Upper lobe of right lung (tissue), 1 donor: Measurements from ENCODE around the gene UBE2E1. TPM values are rescaled to one million over a fixed set of nuclear protein-coding genes. Genes with fewer than 3 reads are reported as not detected.

Experiments
- ATAC-seq: fragments of 200-7000 bp; cut with Tn5 transposase; one replicate; pipeline ENCODE4 v1.9.1; 2020; ENCODE audit warnings: mild to moderate bottlenecking, moderate library complexity
- DNase-seq: peaks from one replicate; pipeline ENCODE4 v3.0.0-alpha.2; 2020
- H3K27ac ChIP-seq: fragments of 200-600 bp; one replicate; pipeline ENCODE4 v1.8.0; 2022
- H3K27me3 ChIP-seq: fragments of 200-600 bp; one replicate; pipeline ENCODE4 v1.8.0; 2022; ENCODE audit warnings: mild to moderate bottlenecking
- H3K36me3 ChIP-seq: fragments of 200-600 bp; one replicate; pipeline ENCODE4 v1.8.0; 2022
- H3K4me1 ChIP-seq: fragments of 200-600 bp; one replicate; pipeline ENCODE4 v1.8.0; 2022
- H3K4me3 ChIP-seq: fragments of 200-600 bp; one replicate; pipeline ENCODE4 v1.8.0; 2022; ENCODE audit warnings: mild to moderate bottlenecking
- H3K9me3 ChIP-seq: fragments of 200-600 bp; one replicate; pipeline ENCODE4 v1.8.0; 2022
- intact Hi-C: fragments of 100-400 bp; cut with DNase I; formaldehyde crosslinking; loops from one replicate; pipeline ENCODE4 v1.11.0; 2022
- total RNA-seq: library from RNA; stranded (reverse); fragmentation: NEBNext Ultra II Directional; extraction: Animal tissue kit (Norgen Biotek cat#: 25700); gene quantifications from one replicate; pipeline ENCODE4 v1.2.1, GENCODE V29; 2021
- TF ChIP-seq, protein P1 (sequence below): fragments of 200-600 bp; IDR thresholded peaks from one replicate; pipeline ENCODE4 v1.8.0; 2022; ENCODE audit warnings: antibody characterized with exemption
- donor health status: DM: no; HTN: yes; CAD: no; lungs with severe emphysema.

The UBE2E1 gene
- total RNA-seq, 1 donor from 2014 or later = 89.8 TPM

DNA sequence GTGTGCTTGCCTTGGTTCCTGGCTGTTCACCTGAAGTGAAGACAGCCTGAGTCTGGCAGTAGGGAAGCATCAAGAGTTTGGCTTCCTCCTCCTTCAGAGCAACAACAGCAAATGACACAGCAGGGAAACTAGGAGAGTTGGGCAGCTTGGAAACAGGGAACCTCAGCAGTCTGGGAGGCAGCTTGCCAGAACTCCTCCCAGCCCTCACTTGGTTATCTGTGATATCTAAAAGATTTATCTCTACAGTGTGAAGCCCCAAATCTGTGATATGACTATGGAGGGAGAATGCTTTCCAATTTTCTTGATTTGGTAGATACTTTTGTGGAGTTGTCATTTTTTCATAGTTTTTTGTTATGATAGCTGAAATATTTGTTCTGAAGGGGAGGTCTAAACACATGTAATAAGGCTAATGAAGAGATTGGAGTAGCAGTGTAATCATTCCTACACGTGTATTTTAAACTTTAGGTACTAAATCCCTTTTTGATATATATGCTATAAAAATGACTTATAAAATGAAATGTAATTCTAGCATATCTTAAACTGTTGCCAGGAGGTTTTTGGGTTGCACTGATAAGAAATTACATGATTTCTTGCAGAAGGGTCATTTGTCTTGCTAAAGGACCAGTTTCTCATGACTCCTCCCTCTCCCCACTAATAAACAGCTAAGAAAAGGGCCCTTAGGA, 20.8 kb downstream of the UBE2E1 start:
- no peaks in the 10 kb centered on the region for H3K27me3 ChIP-seq
- ATAC-seq (peak; percentile 61), DNase-seq (no peak)
- no peak overlapping the region for H3K4me3 ChIP-seq
- no peak overlapping the region for H3K27ac ChIP-seq
- peaks cover 19% of the 10 kb centered on the region for H3K4me1 ChIP-seq
- intact Hi-C loops = no loop called here
- no peaks in the 10 kb centered on the region for H3K36me3 ChIP-seq
- no peaks in the 10 kb centered on the region for H3K9me3 ChIP-seq
- TF ChIP-seq, protein P1, sequence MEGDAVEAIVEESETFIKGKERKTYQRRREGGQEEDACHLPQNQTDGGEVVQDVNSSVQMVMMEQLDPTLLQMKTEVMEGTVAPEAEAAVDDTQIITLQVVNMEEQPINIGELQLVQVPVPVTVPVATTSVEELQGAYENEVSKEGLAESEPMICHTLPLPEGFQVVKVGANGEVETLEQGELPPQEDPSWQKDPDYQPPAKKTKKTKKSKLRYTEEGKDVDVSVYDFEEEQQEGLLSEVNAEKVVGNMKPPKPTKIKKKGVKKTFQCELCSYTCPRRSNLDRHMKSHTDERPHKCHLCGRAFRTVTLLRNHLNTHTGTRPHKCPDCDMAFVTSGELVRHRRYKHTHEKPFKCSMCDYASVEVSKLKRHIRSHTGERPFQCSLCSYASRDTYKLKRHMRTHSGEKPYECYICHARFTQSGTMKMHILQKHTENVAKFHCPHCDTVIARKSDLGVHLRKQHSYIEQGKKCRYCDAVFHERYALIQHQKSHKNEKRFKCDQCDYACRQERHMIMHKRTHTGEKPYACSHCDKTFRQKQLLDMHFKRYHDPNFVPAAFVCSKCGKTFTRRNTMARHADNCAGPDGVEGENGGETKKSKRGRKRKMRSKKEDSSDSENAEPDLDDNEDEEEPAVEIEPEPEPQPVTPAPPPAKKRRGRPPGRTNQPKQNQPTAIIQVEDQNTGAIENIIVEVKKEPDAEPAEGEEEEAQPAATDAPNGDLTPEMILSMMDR = no peak

DNA sequence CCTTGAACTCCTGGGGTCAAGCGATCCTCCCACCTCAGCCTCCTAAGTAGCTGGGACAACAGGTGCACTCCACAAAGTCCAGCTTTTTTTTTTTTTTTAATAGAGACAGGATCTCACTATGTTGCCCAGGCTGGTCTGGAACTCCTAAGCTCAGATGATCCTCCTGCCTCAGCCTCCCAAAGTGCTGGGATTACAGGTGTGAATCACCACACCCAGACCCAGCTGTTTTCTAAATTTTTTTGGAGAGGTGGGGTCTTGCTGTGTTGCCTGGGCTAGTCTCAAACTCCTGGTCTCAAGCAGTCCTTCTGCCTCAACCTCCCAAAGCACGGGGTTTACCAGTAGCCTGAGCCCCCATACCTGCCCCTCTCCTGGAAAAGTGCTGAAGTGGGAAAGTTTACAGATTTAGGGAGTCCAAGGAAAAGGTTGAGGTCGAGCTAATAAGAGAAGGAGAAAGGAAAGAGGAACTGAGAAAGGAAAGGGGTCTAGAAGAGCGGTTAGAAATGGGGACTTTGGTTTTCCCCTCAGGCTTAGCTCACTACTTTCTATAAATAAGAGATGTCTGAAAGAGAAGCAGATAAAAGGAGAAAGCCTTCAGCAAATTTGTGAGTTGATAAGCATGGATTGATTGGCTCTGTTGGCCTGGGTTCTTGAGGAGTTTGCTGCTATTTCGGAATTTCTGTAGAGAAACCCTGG, 23.6 kb downstream of the UBE2E1 start:
- no peaks in the 10 kb centered on the region for H3K27me3 ChIP-seq
- no peak overlapping the region for H3K4me3 ChIP-seq
- intact Hi-C loops = no loop called here
- no peak for ATAC-seq
- TF ChIP-seq, protein P1 = no peak
- DNase-seq = no peak
- no peaks in the 10 kb centered on the region for H3K9me3 ChIP-seq
- H3K36me3 ChIP-seq = no peaks in the 10 kb centered on the region
- peaks cover 18% of the 10 kb centered on the region for H3K4me1 ChIP-seq
- no peak overlapping the region for H3K27ac ChIP-seq

DNA sequence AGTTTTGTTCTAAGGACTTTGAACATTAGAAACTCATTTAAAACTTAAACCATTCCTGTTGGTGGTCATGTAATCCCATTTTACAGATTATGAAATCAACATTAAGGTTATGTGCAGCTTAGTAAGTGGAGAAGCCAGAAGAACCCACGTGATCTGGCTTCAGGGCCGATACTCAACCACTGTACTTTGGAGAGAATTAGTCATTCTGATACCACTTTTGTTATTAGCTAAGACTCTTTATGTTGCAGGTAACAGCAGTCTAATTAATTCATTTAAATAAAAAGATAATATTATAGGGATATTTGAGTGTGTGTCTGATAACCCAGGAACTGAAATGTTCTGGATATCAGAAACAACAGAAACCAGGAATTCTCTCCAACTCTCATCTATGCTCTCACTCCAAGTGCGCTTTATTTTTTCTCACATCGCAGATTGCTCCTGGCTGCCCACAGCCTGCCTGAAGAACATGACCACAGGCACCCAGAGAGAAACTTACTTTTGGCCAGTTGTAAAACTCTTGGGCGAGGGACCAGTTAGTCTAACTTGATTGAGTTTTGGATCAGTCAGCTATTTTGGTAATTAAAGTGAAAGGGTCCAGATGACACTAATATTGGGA, 25.2 kb downstream of the UBE2E1 start:
- TF ChIP-seq, protein P1 = no peak
- intact Hi-C loops = no loop called here
- Histone ChIP-seq H3K27me3 (no peaks in the 10 kb centered on the region), H3K36me3 (no peaks in the 10 kb centered on the region), H3K27ac (no peak overlapping the region), H3K4me1 (peaks cover 19% of the 10 kb centered on the region), H3K4me3 (no peak overlapping the region), H3K9me3 (no peaks in the 10 kb centered on the region)
- no peak for ATAC-seq
- no peak for DNase-seq

DNA sequence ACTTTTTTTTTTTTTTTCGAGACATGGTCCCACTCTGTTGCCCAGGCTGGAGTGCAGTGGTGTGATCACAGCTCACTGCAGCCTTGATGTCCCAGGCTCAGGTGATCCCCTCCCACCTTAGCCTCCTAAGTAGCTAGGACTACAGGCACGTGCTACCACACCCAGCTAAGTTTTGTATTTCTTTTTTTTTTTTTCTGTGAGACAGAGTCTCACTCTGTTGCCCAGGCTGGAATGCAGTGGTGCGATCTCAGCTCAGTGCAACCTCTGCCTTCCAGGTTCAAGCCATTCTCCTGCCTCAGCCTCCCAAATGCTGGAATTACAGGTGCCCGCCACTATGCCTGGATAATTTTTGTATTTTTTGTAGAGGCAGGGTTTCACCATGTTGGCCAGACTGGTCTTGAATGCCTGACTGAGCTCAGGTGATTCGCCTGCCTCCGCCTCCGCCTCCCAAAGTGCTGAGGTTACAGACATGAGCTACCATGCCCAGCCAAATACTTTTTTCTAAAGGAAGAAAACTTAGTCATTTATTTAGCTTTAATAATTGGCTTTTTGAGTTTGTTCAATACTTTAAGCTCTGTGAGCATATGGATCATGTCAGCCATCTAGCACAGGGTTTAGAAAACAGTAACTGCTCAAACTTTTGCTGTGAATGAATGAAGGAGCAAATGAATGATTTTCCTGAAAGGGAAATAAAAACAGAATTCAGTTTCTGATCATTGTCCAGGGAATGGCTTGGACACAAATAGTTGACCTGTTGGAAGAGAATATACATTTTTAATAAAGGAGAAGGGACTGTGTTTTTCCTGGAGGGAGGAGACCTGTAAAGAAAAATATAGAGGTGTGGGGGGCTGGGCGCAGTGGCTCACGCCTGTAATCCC, 26.0 kb downstream of the UBE2E1 start:
- no peak for ATAC-seq
- Histone ChIP-seq H3K4me3 (no peak overlapping the region), H3K27me3 (no peaks in the 10 kb centered on the region), H3K27ac (no peak overlapping the region), H3K4me1 (peaks cover 18% of the 10 kb centered on the region), H3K36me3 (no peaks in the 10 kb centered on the region), H3K9me3 (no peaks in the 10 kb centered on the region)
- intact Hi-C loops = no loop called here
- TF ChIP-seq, protein P1 = no peak
- no peak for DNase-seq

DNA sequence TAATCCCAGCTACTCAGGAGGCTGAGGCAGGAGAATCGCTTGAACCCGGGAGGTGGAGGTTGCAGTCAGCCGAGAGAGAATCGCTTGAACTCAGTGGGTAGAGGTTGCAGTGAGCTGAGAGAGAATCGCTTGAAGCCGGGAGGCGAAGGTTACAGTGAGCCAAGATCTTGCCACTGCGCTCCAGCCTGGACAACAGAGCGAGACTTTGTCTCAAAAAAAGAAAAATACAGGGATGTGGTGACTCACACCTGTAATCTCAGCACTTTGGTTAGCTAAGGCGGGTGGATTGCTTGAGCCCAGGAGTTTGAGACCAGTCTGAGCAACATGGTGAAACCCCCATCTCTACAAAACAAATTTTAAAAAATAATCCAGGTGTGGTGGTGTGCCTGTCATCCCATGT, 26.8 kb downstream of the UBE2E1 start:
- no peak overlapping the region for H3K27ac ChIP-seq
- no peak overlapping the region for H3K4me3 ChIP-seq
- H3K9me3 ChIP-seq = no peaks in the 10 kb centered on the region
- TF ChIP-seq, protein P1 = no peak
- H3K27me3 ChIP-seq = no peaks in the 10 kb centered on the region
- intact Hi-C loops = no loop called here
- no peak for ATAC-seq
- no peaks in the 10 kb centered on the region for H3K36me3 ChIP-seq
- no peak for DNase-seq
- H3K4me1 ChIP-seq = peaks cover 22% of the 10 kb centered on the region
